CD4-positive, alpha-beta memory T cell (primary cell): ENCODE data around the gene RDH11. TPM values are rescaled to one million over a fixed set of nuclear protein-coding genes. Genes with fewer than 3 reads are reported as not detected.

Source experiments
- CTCF ChIA-PET: fragments of 350-600 bp; sonication (Branson Sonifier 250); formaldehyde crosslinking; loops from one replicate; lab custom pipeline; 2021; ENCODE audit warnings: inconsistent platforms; ENCODE audit not compliant: partially characterized antibody; lab: Charles Lee
- POLR2A ChIA-PET: fragments of 350-600 bp; sonication (Branson Sonifier 250); formaldehyde crosslinking; loops from one replicate; lab custom pipeline; 2021; ENCODE audit not compliant: partially characterized antibody; lab: Charles Lee
- DNase-seq, 5 donors: peaks; one replicate each; pipeline versions ENCODE4 v3.0.0 to v3.0.0-alpha.2; 2020 to 2022; ENCODE audit warnings: mixed read lengths in 1 of 5
- H3K27ac ChIP-seq: one replicate; pipeline ENCODE4 v1.7.0; 2013; ENCODE audit warnings: low read depth, low read length
- H3K27me3 ChIP-seq: 2 replicates; pipeline ENCODE4 v1.7.0; 2013; ENCODE audit warnings: mild to moderate bottlenecking, low read length, moderate library complexity; ENCODE audit not compliant: insufficient read depth
- H3K36me3 ChIP-seq: 2 replicates; pipeline ENCODE4 v1.7.0; 2013; ENCODE audit warnings: mild to moderate bottlenecking, low read length, moderate library complexity; ENCODE audit not compliant: insufficient read depth
- H3K4me1 ChIP-seq: 2 replicates; pipeline ENCODE4 v1.7.0; 2013; ENCODE audit warnings: mild to moderate bottlenecking, low read length, moderate library complexity; ENCODE audit not compliant: insufficient read depth
- H3K4me3 ChIP-seq, 2 donors: one replicate each; pipeline ENCODE4 v1.7.0; 2013; ENCODE audit warnings: low read length in 2 of 2, mild to moderate bottlenecking in 1 of 2
- H3K9me3 ChIP-seq, 2 donors: one replicate each; pipeline ENCODE4 v1.7.0; 2013; ENCODE audit warnings: low read length in 2 of 2, control low read depth in 1 of 2; ENCODE audit not compliant: control insufficient read depth in 1 of 2
- H3K27ac Mint-ChIP-seq, 7 donors: one replicate each; pipeline ENCODE4 v1.8.0; 2020 to 2021; ENCODE audit warnings: mixed read lengths in 7 of 7, mild to moderate bottlenecking in 6 of 7, inconsistent platforms in 3 of 7, moderate library complexity in 3 of 7
- H3K27me3 Mint-ChIP-seq, 2 donors: one replicate each; pipeline ENCODE4 v1.8.0; 2020 to 2021; ENCODE audit warnings: mixed read lengths in 2 of 2
- H3K36me3 Mint-ChIP-seq, 2 donors: one replicate each; pipeline ENCODE4 v1.8.0; 2020 to 2021; ENCODE audit warnings: mixed read lengths in 2 of 2, inconsistent platforms in 1 of 2, mild to moderate bottlenecking in 1 of 2
- H3K4me1 Mint-ChIP-seq, 4 donors: one replicate each; pipeline ENCODE4 v1.8.0; 2020 to 2021; ENCODE audit warnings: mixed read lengths in 4 of 4, mild to moderate bottlenecking in 1 of 4
- H3K4me3 Mint-ChIP-seq, 8 donors: one replicate each; pipeline ENCODE4 v1.8.0; 2020 to 2021; ENCODE audit warnings: mixed read lengths in 8 of 8, mild to moderate bottlenecking in 7 of 8, moderate library complexity in 6 of 8, inconsistent platforms in 3 of 8
- H3K9me3 Mint-ChIP-seq, 8 donors: one replicate each; pipeline ENCODE4 v1.8.0; 2020 to 2021; ENCODE audit warnings: mixed read lengths in 8 of 8, mild to moderate bottlenecking in 5 of 8, inconsistent platforms in 3 of 8, moderate library complexity in 1 of 8
- intact Hi-C: fragments of 100-400 bp; cut with micrococcal nuclease; formaldehyde crosslinking; loops from one replicate; pipeline ENCODE4 v1.15.1; 2023
- polyA plus RNA-seq, 2 donors: library from polyadenylated mRNA; unstranded; fragments of 300-500 nt; fragmentation: Illumina TruSeq; gene quantifications; one replicate each; pipeline ENCODE4 v1.2.3, GENCODE V29; 2021
- total RNA-seq, 2 experiments: library from RNA; stranded (reverse); gene quantifications; one replicate each; pipeline ENCODE4 v1.2.3, GENCODE V29; 2021

Gene RDH11
- total and polyA plus RNA-seq, 4 experiments from 2014 or later, result 45.2 to 95.3 (median 59.4) TPM

DNA sequence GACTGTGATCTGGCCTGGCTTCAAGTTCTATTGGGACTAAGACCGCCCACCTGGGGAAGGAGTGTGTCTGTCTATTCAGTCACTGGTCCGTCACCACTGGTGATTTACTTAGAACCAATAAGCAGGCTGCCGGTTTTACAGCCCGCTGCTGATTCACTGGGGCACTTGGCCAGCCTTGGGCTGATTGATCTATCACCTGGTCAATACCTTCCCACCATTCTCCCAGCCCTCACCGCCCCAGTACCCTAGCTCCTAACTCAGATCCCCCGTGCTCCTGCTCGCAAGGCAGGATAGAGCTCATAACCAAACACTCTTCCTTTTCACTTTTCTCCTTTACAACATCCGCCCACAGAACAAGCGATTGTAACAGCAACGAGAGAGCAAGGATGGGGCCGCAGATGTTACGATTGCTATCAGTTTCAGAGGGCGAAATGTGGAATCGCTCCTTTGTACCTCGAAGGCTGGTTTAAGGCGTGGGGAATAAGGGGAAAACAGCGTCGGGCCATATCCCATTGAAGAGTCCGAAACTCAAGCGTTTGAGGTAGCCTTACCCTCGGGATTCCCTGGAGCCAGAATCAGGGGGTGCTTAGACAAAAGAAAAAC lies 672 bp downstream of the RDH11 start:
- DNase-seq, result peak; percentile 51 to 85 (median 53)
- H3K36me3 Mint-ChIP-seq, result peaks cover 21 to 32% of the 10 kb centered on the region in 2 donors
- H3K9me3 Mint-ChIP-seq, result no peaks in the 10 kb centered on the region
- POLR2A ChIA-PET, result interaction anchor here (0.6 to 2.9 kb wide), 9 partner anchors 8 to 335 kb away, joined by 3 to 28 read pairs (median 5); partner anchors contain the start of genes ATP6V1D, EIF2S1, PIGH and VTI1B
- H3K27me3 Mint-ChIP-seq, result no peaks in the 10 kb centered on the region
- no peaks in the 10 kb centered on the region for H3K27me3 ChIP-seq
- peaks cover 24% of the 10 kb centered on the region for H3K36me3 ChIP-seq
- peak overlapping the region; percentile 91 to 94 for H3K4me3 ChIP-seq
- H3K27ac Mint-ChIP-seq, result peak overlapping the region; percentile 78 to 98 (median 90)
- H3K4me1 ChIP-seq, result peaks cover 15% of the 10 kb centered on the region
- intact Hi-C loops, result loop anchor here (1.0 to 2.0 kb wide), 7 partner anchors 21 to 1186 kb away; partner anchors contain the start of genes ARG2, EIF2S1, GPHN and PIGH
- H3K4me3 Mint-ChIP-seq, result peak overlapping the region; percentile 89 to 93 (median 92)
- CTCF ChIA-PET, result interaction anchor here (0.7 to 5.0 kb wide), 8 partner anchors 9 to 335 kb away, joined by 3 to 44 read pairs (median 6); partner anchors contain the start of genes ARG2, ATP6V1D, EIF2S1 and PIGH
- H3K9me3 ChIP-seq, result no peaks in the 10 kb centered on the region
- peak overlapping the region; percentile 75 for H3K27ac ChIP-seq
- H3K4me1 Mint-ChIP-seq, result peaks cover 10 to 29% (median 18%) of the 10 kb centered on the region in 4 donors

DNA sequence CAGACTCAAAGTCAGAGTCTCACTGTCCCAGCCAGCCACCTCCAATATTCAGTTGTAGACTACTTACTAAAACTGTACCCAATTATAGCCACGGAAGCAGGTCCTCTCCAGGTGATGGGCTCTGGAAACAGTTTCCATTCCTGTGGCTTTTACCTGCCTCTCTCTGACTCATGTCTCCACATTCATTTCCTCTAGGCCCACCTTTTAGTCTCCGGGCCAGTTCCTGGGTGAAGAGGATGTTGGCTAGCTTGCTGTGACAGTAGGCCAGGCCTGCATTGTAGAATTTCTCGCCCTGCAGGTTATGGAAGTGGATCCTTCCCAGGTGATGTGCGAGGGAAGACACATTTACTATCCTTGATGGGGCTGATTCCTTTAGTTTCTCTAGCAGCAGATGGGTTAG lies 5.6 kb downstream of the RDH11 start:
- Mint-ChIP-seq H3K4me1 (peaks cover 11 to 23% (median 17%) of the 10 kb centered on the region in 4 donors), H3K27ac (peak overlapping the region in 2 of 7 donors; percentile 20), H3K9me3 (no peaks in the 10 kb centered on the region), H3K36me3 (peaks cover 52 to 68% of the 10 kb centered on the region in 2 donors), H3K4me3 (no peak overlapping the region), H3K27me3 (no peaks in the 10 kb centered on the region)
- Histone ChIP-seq H3K27me3 (no peaks in the 10 kb centered on the region), H3K27ac (no peak overlapping the region), H3K4me3 (no peak overlapping the region), H3K36me3 (peaks cover 49% of the 10 kb centered on the region), H3K4me1 (peaks cover 12% of the 10 kb centered on the region), H3K9me3 (no peaks in the 10 kb centered on the region)
- no peak for DNase-seq
- intact Hi-C loops, result no loop called here
- CTCF ChIA-PET, result interaction anchor here (1.7 kb wide), 1 partner anchor 14 kb away, joined by 5 read pairs; no protein-coding TSS in a partner anchor
- POLR2A ChIA-PET, result no interaction called here

DNA sequence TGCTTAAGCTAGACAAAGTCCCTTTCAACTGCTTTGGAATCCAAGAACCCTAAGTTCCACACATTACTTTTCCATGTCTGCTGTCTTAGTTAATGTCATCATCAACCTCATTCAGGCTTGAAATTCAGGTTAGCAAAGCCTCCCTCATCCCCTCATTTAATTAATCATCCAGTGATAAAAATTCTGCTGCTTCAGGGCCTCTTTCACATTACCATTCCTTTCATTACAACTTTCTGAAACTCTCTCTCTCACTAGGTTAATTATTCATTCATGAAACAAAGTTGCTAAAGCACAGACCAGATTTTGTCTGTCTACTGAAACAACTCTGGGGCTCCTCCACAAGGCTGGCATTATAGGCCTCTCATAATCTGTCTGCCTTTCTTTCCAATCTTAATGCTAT lies 11.7 kb downstream of the RDH11 start:
- peak overlapping the region in 2 of 7 donors; percentile 15 to 64 for H3K27ac Mint-ChIP-seq
- peaks cover 16% of the 10 kb centered on the region for H3K36me3 ChIP-seq
- DNase-seq, result no peak
- ChIA-PET CTCF (interaction anchor here (1.9 kb wide), 1 partner anchor 20 kb away, joined by 7 read pairs; no protein-coding TSS in a partner anchor), POLR2A (no interaction called here)
- no peaks in the 10 kb centered on the region for H3K9me3 Mint-ChIP-seq
- H3K9me3 ChIP-seq, result no peaks in the 10 kb centered on the region
- no peak overlapping the region for H3K27ac ChIP-seq
- H3K4me3 Mint-ChIP-seq, result no peak overlapping the region
- no peak overlapping the region for H3K4me3 ChIP-seq
- no peaks in the 10 kb centered on the region for H3K27me3 ChIP-seq
- H3K4me1 ChIP-seq, result no peaks in the 10 kb centered on the region
- intact Hi-C loops, result no loop called here
- peaks cover 5 to 16% (median 11%) of the 10 kb centered on the region in 4 donors for H3K4me1 Mint-ChIP-seq
- H3K36me3 Mint-ChIP-seq, result peaks cover 39 to 66% of the 10 kb centered on the region in 2 donors
- H3K27me3 Mint-ChIP-seq, result no peaks in the 10 kb centered on the region

DNA sequence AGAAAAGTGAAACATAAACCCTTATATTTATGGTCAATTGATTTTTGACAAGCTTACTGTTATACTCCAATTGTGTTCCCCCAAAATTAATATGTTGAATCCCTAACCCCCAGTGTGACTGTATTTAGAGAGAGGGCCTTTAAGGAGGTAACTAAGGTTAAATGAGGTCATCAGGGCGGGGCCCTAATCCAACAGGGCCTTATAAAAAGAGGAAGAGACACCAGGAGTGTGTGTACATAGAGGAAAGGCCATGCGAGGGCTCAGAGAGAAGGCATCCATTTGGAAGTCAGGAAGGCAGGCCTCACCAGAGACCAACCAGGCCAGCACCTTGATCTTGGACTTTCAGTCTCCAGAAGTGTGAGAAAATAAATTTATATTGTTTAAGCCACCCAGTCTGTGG lies 14.6 kb downstream of the RDH11 start:
- no peaks in the 10 kb centered on the region for H3K27me3 ChIP-seq
- DNase-seq, result no peak
- H3K9me3 ChIP-seq, result no peaks in the 10 kb centered on the region
- Mint-ChIP-seq H3K4me3 (no peak overlapping the region), H3K36me3 (peaks cover 19 to 54% of the 10 kb centered on the region in 2 donors), H3K27me3 (no peaks in the 10 kb centered on the region), H3K27ac (peak overlapping the region in 4 of 7 donors; percentile 18 to 78 (median 66)), H3K9me3 (no peaks in the 10 kb centered on the region), H3K4me1 (peaks cover 9 to 30% (median 14%) of the 10 kb centered on the region in 4 donors)
- peaks cover 10% of the 10 kb centered on the region for H3K4me1 ChIP-seq
- POLR2A ChIA-PET, result no interaction called here
- H3K27ac ChIP-seq, result no peak overlapping the region
- CTCF ChIA-PET, result interaction anchor here (0.6 to 1.2 kb wide), 3 partner anchors 62 to 321 kb away, joined by 3 read pairs; partner anchors contain the start of gene ATP6V1D
- no peaks in the 10 kb centered on the region for H3K36me3 ChIP-seq
- H3K4me3 ChIP-seq, result no peak overlapping the region
- intact Hi-C loops, result no loop called here

DNA sequence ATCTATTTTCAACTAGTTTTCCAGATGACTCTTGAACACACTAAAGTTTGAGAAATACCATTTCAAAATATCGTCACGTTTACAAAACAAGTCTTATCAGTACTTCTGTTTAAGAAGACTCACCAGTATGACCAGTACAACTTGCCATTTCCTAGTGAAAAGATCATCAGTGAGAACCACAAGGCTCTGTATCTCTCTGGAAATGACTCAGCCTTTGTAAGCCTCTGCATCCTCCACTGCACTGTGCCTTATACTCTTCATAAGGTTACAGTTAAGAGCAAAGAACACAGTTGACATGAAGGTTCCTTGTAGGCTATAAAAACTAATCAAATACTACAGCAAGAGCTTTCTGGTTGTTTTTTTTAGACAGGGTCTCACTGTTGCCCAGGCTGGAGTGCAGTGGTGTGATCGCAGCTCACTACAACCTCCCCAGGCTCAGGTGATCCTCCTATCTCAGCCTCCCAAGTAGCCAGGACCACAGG lies 15.4 kb downstream of the RDH11 start:
- ChIA-PET CTCF (interaction anchor here (0.6 to 1.2 kb wide), 4 partner anchors 61 to 320 kb away, joined by 3 read pairs; partner anchors contain the start of gene ATP6V1D), POLR2A (no interaction called here)
- Histone ChIP-seq H3K4me1 (peaks cover 10% of the 10 kb centered on the region), H3K4me3 (no peak overlapping the region), H3K9me3 (no peaks in the 10 kb centered on the region), H3K27me3 (no peaks in the 10 kb centered on the region), H3K27ac (no peak overlapping the region), H3K36me3 (no peaks in the 10 kb centered on the region)
- peaks cover 16 to 47% of the 10 kb centered on the region in 2 donors for H3K36me3 Mint-ChIP-seq
- peaks cover 11 to 30% (median 17%) of the 10 kb centered on the region in 4 donors for H3K4me1 Mint-ChIP-seq
- no peaks in the 10 kb centered on the region for H3K27me3 Mint-ChIP-seq
- peak overlapping the region in 3 of 7 donors; percentile 25 to 78 (median 42) for H3K27ac Mint-ChIP-seq
- no peaks in the 10 kb centered on the region for H3K9me3 Mint-ChIP-seq
- no peak overlapping the region for H3K4me3 Mint-ChIP-seq
- no peak for DNase-seq
- intact Hi-C loops, result no loop called here

DNA sequence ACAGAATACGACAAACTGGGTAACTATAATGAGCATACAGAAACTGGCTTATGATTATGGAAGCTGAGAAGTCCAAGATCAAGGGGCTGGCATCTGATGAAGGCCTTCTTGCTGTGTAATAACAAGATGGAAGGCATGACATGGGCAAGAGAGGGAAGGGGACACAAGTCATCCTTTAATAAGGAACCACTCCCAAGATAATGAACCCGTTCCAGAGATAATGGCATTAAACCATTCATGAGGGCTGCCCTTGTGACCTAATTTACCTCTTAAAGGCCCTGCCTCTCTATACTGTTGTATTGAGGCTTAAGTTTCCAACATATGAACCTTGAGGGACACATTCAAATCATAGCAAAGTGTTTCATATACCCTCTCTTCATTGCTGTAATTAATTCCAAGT lies 16.6 kb downstream of the RDH11 start:
- Mint-ChIP-seq H3K9me3 (no peaks in the 10 kb centered on the region), H3K36me3 (peaks cover 9 to 38% of the 10 kb centered on the region in 2 donors), H3K4me3 (no peak overlapping the region), H3K27ac (peak overlapping the region in 3 of 7 donors; percentile 7 to 56 (median 47)), H3K27me3 (no peaks in the 10 kb centered on the region), H3K4me1 (peaks cover 11 to 31% (median 19%) of the 10 kb centered on the region in 4 donors)
- ChIA-PET POLR2A (interaction anchor here (0.6 kb wide), 1 partner anchor 119 kb away, joined by 3 read pairs; no protein-coding TSS in a partner anchor), CTCF (interaction anchor here (1.0 to 1.2 kb wide), 2 partner anchors 25 to 92 kb away, joined by 3 read pairs; no protein-coding TSS in a partner anchor)
- no peaks in the 10 kb centered on the region for H3K9me3 ChIP-seq
- H3K27me3 ChIP-seq, result no peaks in the 10 kb centered on the region
- H3K4me1 ChIP-seq, result peaks cover 11% of the 10 kb centered on the region
- DNase-seq, result no peak
- no peak overlapping the region for H3K4me3 ChIP-seq
- intact Hi-C loops, result no loop called here
- no peaks in the 10 kb centered on the region for H3K36me3 ChIP-seq
- no peak overlapping the region for H3K27ac ChIP-seq

DNA sequence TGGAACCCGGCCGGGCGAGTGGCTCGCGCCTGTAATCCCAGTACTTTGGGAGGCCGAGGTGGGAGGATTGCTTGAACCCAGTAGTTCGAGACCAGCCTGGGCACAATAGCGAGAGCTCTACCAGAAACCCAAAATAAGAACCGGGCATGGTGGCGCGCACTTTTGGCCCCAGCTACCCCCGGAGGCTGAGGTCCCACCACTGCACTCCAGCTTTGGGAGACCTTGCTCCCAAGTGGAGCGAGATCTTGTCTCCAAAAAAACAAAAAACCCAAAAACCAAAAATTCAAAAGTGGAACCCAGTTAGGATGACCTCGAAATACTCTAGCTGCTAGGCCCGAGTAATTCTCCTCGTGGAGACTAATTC lies 20.4 kb downstream of the RDH11 start:
- Histone ChIP-seq H3K9me3 (no peaks in the 10 kb centered on the region), H3K27ac (peak overlapping the region; percentile 87), H3K27me3 (no peaks in the 10 kb centered on the region), H3K4me3 (peak overlapping the region; percentile 66 to 96), H3K4me1 (peaks cover 43% of the 10 kb centered on the region), H3K36me3 (no peaks in the 10 kb centered on the region)
- Mint-ChIP-seq H3K36me3 (peaks cover 0 to 11% of the 10 kb centered on the region in 2 donors), H3K27ac (peak overlapping the region; percentile 72 to 95 (median 92)), H3K9me3 (no peaks in the 10 kb centered on the region), H3K4me1 (peaks cover 19 to 48% (median 35%) of the 10 kb centered on the region in 4 donors), H3K4me3 (peak overlapping the region; percentile 86 to 94 (median 90)), H3K27me3 (no peaks in the 10 kb centered on the region)
- CTCF ChIA-PET, result interaction anchor here (0.9 to 1.9 kb wide), 4 partner anchors 29 to 75 kb away, joined by 3 to 10 read pairs (median 4); partner anchors contain the start of gene PIGH
- no peak for DNase-seq
- POLR2A ChIA-PET, result interaction anchor here (0.8 to 3.3 kb wide), 9 partner anchors 12 to 1723 kb away, joined by 3 to 28 read pairs (median 3); partner anchors contain the start of genes ATP6V1D, EIF2S1, ERH and PIGH
- intact Hi-C loops, result loop anchor here (2.0 kb wide), 3 partner anchors 56 to 1724 kb away; partner anchors contain the start of genes ARG2, ERH, PIGH and SLC39A9
